HEK293T (cell line): Measurements from ENCODE around the gene MGAT5B.

Experiments
- CTCF ChIA-PET: fragments of 350-600 bp; formaldehyde crosslinking; extraction: SDS; loops from one replicate; lab custom pipeline; 2021; ENCODE audit warnings: antibody characterized with exemption, inconsistent platforms; lab: Yijun Ruan, JAX
- POLR2A ChIA-PET: fragments of 350-600 bp; formaldehyde crosslinking; extraction: SDS; loops from one replicate; lab custom pipeline; 2020; ENCODE audit warnings: antibody characterized with exemption, inconsistent platforms; lab: Yijun Ruan, JAX
- DNase-seq: peaks from one replicate; pipeline ENCODE4 v3.0.0; 2012; ENCODE audit warnings: mixed read lengths; ENCODE audit errors: extremely low spot score
- ARNT ChIP-seq: fragments of 450-650 bp; IDR thresholded peaks from 2 replicates; pipeline ENCODE4 v1.6.1; 2017; ENCODE audit warnings: mild to moderate bottlenecking
- BHLHE40 ChIP-seq: fragments of 450-650 bp; IDR thresholded peaks from 2 replicates; pipeline ENCODE4 v1.6.1; 2016; ENCODE audit warnings: mild to moderate bottlenecking, moderate library complexity, borderline replicate concordance
- CTBP1 ChIP-seq: fragments of 450-650 bp; IDR thresholded peaks from 2 replicates; pipeline ENCODE4 v1.6.1; 2016; ENCODE audit warnings: borderline replicate concordance
- ELF4 ChIP-seq: fragments of 450-650 bp; IDR thresholded peaks from 2 replicates; pipeline ENCODE4 v1.6.1; 2017; ENCODE audit warnings: antibody characterized with exemption
- FOXA1 ChIP-seq: fragments of 450-650 bp; IDR thresholded peaks from 2 replicates; pipeline ENCODE4 v1.6.1; 2016; ENCODE audit warnings: mild to moderate bottlenecking
- FOXK2 ChIP-seq: fragments of 450-650 bp; IDR thresholded peaks from 2 replicates; pipeline ENCODE4 v1.6.1; 2016; ENCODE audit warnings: mild to moderate bottlenecking
- FOXM1 ChIP-seq: fragments of 450-650 bp; IDR thresholded peaks from 2 replicates; pipeline ENCODE4 v1.6.1; 2017; ENCODE audit warnings: mild to moderate bottlenecking, borderline replicate concordance
- HDGF ChIP-seq: fragments of 450-650 bp; IDR thresholded peaks from 2 replicates; pipeline ENCODE4 v1.6.1; 2017; ENCODE audit warnings: antibody characterized with exemption, borderline replicate concordance
- L3MBTL2 ChIP-seq: fragments of 450-650 bp; conservative IDR thresholded peaks from 2 replicates; pipeline ENCODE4 v1.6.1; 2016; ENCODE audit warnings: mild to moderate bottlenecking
- LEF1 ChIP-seq: fragments of 450-650 bp; IDR thresholded peaks from 2 replicates; pipeline ENCODE4 v1.6.1; 2017; ENCODE audit warnings: mild to moderate bottlenecking, borderline replicate concordance
- NFRKB ChIP-seq: fragments of 450-650 bp; IDR thresholded peaks from 2 replicates; pipeline ENCODE4 v1.6.1; 2016; ENCODE audit warnings: mild to moderate bottlenecking, moderate library complexity
- SP1 ChIP-seq: fragments of 450-650 bp; IDR thresholded peaks from 2 replicates; pipeline ENCODE4 v1.6.1; 2017
- SUZ12 ChIP-seq: fragments of 450-650 bp; IDR thresholded peaks from 2 replicates; pipeline ENCODE4 v1.6.1; 2016; ENCODE audit warnings: mild to moderate bottlenecking
- TARDBP ChIP-seq: fragments of 450-650 bp; IDR thresholded peaks from 2 replicates; pipeline ENCODE4 v1.6.1; 2016
- ZNF384 ChIP-seq: fragments of 450-650 bp; IDR thresholded peaks from 2 replicates; pipeline ENCODE4 v1.6.1; 2016
- TF ChIP-seq, protein P1 (sequence below): fragments of 450-650 bp; IDR thresholded peaks from 2 replicates; pipeline ENCODE4 v1.6.1; 2016

MGAT5B gene

DNA sequence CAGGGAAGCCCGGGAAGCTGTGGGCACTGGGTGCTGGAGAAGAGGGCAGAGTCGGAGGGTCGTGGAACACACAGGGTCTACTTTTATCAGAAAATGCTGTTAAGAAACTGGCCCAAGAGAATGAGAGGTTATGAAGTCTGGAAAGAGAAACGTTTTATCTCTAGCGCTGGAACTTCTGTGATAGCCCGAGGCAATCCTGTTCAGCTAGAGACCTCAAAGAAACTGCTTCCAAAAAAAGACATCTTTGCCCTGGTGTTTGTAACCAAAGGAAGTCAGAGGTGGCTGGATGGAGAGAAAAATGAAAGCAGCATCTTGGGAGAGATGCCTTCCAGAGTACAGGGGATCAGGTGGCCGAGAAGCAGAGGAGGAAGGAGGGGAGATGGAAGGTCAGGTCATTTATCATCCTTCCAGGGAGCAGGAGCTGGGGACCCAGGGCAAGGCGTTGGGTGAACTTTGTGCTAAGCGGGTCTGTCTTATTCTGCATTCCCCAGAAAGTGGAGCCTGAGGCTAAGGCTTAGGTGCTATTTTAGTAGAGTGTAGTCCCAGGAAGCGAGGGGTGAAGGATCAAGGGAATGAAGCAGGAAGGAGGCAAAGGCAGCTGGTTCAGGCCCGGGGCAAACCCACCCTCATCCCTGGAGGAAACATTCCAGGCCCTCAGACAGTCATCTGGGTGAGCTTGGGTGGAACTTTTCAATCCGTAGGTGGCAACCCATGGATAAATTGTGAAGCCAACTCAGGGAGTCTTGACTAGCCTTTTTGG is 66.5 kb downstream of the MGAT5B start:
- TF ChIP-seq FOXM1 (no peak), ARNT (no peak), SP1 (no peak), L3MBTL2 (no peak), HDGF (no peak), SUZ12 (no peak), FOXA1 (no peak), CTBP1 (no peak), BHLHE40 (no peak), FOXK2 (no peak), NFRKB (no peak), TARDBP (no peak)
- TF ChIP-seq, protein P1, sequence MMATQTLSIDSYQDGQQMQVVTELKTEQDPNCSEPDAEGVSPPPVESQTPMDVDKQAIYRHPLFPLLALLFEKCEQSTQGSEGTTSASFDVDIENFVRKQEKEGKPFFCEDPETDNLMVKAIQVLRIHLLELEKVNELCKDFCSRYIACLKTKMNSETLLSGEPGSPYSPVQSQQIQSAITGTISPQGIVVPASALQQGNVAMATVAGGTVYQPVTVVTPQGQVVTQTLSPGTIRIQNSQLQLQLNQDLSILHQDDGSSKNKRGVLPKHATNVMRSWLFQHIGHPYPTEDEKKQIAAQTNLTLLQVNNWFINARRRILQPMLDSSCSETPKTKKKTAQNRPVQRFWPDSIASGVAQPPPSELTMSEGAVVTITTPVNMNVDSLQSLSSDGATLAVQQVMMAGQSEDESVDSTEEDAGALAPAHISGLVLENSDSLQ: no peak
- CTCF ChIA-PET: no interaction called here

DNA sequence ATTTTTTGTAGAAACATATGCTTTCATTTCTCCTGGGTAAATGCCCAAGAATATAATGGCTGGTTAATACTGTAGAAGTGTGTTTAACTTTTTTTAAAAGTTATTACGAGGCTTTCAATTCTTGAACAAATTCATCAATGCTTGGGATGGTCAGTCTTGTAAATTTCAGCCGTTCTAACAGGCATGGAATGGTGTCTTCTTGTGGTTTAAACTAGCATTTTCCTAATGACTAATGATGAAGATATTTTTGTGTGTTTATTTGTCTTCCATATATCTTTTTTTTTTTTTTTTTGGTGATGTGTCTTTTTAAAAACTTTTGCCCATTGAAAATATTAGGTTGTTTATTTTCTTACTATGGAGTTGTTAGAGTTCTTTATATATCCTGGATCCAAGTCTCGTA is 67.1 kb downstream of the MGAT5B start:
- CTCF ChIA-PET: no interaction called here
- POLR2A ChIA-PET: interaction anchor here (1.2 kb wide), 1 partner anchor 67 kb away, joined by 3 read pairs; the partner anchor contains the start of gene MGAT5B
- DNase-seq: no peak
- TF ChIP-seq ARNT: no peak
- no peak for TF ChIP-seq SUZ12
- no peak for TF ChIP-seq CTBP1
- TF ChIP-seq LEF1: no peak

More for the DNA sequence above, 66.5 kb downstream of the MGAT5B start:
- DNase-seq: no peak
- POLR2A ChIA-PET: interaction anchor here (1.2 kb wide), 1 partner anchor 67 kb away, joined by 3 read pairs; the partner anchor contains the start of gene MGAT5B

DNA sequence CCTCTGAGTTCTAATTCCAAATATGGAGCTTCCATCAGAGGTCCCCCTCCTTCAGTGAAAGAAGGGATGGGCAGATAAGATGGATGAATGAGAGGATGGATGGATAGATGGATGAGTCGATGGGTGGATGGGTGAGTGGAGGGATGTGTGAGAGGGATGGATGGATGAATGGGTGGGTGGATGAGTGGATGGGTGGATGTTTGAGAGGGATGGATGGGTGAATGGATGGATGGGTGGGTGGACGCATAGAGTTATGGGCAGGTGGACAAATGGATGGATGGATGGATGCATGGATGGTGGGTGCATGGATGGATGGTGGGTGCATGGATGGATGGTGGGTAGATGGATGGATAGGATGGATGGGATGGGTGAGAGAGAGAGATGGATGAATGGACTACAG is 69.0 kb downstream of the MGAT5B start:
- ChIA-PET CTCF (no interaction called here), POLR2A (interaction anchor here (0.8 kb wide), 1 partner anchor 32 kb away, joined by 4 read pairs; no protein-coding TSS in a partner anchor)
- DNase-seq: no peak
- TF ChIP-seq FOXA1 (no peak), FOXM1 (no peak), ARNT (no peak), TARDBP (no peak), ELF4 (no peak)
- TF ChIP-seq, protein P1: no peak

DNA sequence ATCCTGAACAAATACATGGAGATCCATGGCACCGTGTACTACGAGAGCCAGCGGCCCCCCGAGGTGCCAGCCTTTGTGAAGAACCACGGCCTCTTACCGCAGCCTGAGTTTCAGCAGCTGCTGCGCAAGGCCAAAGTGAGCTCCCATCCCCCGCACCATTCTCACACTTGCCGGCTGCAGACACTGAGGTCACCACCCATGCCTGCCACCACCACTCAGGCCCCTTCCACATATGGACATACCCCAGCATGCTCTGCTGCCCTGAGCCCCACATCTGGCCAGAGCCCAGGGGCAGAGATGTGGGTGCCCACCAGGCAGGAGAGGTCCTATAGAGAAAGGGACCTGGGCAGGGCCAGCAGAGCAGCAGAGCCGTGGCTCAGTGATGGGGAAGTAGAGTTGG is 69.8 kb downstream of the MGAT5B start:
- CTCF ChIA-PET: interaction anchor here (0.9 kb wide), 1 partner anchor 118 kb away, joined by 5 read pairs; no protein-coding TSS in a partner anchor
- TF ChIP-seq SUZ12: no peak
- TF ChIP-seq CTBP1: no peak
- TF ChIP-seq FOXM1: no peak
- no peak for TF ChIP-seq FOXA1
- no peak for TF ChIP-seq ARNT
- TF ChIP-seq, protein P1: no peak
- TF ChIP-seq ZNF384: no peak
- TF ChIP-seq ELF4: no peak
- TF ChIP-seq NFRKB: no peak
- TF ChIP-seq LEF1: no peak
- no peak for TF ChIP-seq BHLHE40
- no peak for TF ChIP-seq SP1
- no peak for TF ChIP-seq L3MBTL2
- no peak for TF ChIP-seq TARDBP
- TF ChIP-seq HDGF: no peak
- no peak for TF ChIP-seq FOXK2
- POLR2A ChIA-PET: no interaction called here
- no peak for DNase-seq

DNA sequence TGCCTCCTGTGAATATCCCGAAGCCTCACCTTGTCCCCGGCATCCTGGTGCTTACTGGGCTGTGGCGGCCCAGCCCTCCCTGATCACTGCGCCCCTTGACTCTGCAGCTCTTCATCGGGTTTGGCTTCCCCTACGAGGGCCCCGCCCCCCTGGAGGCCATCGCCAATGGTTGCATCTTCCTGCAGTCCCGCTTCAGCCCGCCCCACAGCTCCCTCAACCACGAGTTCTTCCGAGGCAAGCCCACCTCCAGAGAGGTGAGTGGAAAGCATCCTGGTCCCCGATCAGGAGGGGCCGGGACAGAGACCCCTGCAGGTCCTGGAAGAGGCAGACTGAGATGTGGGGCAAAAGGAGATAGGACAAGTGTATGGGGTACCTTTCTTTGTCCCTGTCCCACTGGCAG is 72.1 kb downstream of the MGAT5B start:
- ChIA-PET POLR2A (interaction anchor here (0.8 to 1.2 kb wide), 2 partner anchors 28 to 73 kb away, joined by 3 to 4 read pairs; no protein-coding TSS in a partner anchor), CTCF (no interaction called here)
- DNase-seq: no peak
- no peak for TF ChIP-seq ARNT
- TF ChIP-seq, protein P1: no peak
- no peak for TF ChIP-seq FOXK2
- no peak for TF ChIP-seq CTBP1
- no peak for TF ChIP-seq ZNF384
- TF ChIP-seq NFRKB: no peak
- TF ChIP-seq L3MBTL2: no peak
- no peak for TF ChIP-seq BHLHE40
- no peak for TF ChIP-seq ELF4
- TF ChIP-seq SP1: no peak
- no peak for TF ChIP-seq FOXA1
- TF ChIP-seq HDGF: no peak
- no peak for TF ChIP-seq FOXM1
- TF ChIP-seq TARDBP: no peak
- TF ChIP-seq SUZ12: no peak
- TF ChIP-seq LEF1: no peak
